HG03460 (cell line): ENCODE measurements around the gene MUC13.

ENCODE experiments used
- ATAC-seq: cut with Tn5 transposase; IDR thresholded peaks from one replicate; pipeline ENCODE4 v1.9.1; 2021; ENCODE audit not compliant: unreplicated experiment

The MUC13 gene

GRCh38 chr3:124878561-124879336 lies 55.8 kb downstream of the MUC13 start:
- ATAC-seq: no peak

- no peak for ATAC-seq
Measured at GRCh38 chr3:124877674-124878073, 56.9 kb downstream of the MUC13 start.

DNA sequence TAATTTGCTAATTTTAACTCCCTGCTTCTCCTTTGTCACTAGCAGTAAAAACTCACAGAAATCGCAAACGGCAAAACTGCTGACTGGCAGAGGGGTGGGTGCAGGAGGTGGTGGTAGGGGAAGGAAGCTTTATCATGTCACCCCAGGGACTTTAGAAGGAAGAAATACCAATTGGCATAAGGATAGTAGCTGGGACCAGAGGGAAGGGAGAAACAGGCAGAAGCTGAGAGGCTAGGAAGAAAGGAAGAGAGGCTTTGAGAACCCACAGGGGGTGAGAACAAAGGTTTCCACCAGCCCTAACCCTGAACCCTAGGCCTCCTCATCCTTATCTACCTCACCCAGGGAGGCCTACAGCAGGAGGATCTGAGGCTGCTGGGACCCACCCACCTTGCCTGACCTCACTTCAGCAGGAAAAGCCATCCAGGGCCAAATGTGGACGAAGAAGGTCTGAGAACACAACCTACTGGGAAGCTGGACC lies 58.1 kb downstream of the MUC13 start:
- no peak for ATAC-seq

DNA sequence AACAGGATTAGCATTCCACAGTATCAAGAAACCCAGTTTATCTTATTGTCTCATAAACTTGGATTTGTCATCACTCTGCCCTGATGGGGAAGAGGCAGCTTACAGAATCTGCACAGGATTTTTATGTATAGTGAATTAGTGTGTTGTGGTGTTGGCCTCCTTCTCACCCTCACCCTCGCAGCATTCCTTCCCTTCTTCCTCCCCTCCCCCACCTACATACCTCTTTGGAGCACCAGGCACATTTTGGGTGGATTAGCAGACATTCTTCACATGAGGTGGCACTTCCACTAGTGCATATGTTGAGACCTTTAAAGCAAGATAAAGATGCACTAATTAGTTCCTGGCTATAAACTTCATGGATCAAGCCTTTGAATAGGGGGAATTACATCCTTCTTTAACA lies 61.3 kb downstream of the MUC13 start:
- ATAC-seq: no peak

GRCh38 chr3:124867511-124867910 lies 67.0 kb downstream of the MUC13 start:
- no peak for ATAC-seq

GRCh38 chr3:124862006-124862405 lies 72.5 kb downstream of the MUC13 start:
- no peak for ATAC-seq

- ATAC-seq: no peak
Measured at GRCh38 chr3:124861041-124861440, 73.5 kb downstream of the MUC13 start.

DNA sequence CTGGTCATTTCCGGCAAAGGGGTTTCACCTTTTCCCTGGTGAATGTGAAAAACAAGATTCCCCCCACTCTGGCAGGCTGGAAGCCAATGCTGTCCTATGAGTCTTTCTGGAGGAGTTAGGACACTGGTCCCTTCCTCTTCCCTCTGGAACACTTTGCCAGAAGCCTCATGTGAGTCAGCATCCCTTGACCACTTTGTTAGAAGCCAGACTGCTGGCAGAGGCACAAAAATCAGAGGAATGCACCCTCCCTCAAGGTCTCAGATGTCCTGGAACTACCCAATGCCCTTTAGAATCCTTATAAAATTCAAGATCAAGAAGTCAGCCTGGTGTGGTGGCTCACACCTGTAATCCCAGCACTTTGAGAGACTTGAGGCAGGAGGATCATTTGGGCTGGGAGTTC lies 74.0 kb downstream of the MUC13 start:
- no peak for ATAC-seq

- ATAC-seq: no peak
Measured at GRCh38 chr3:124859025-124859424, 75.5 kb downstream of the MUC13 start.

GRCh38 chr3:124858275-124858674 lies 76.3 kb downstream of the MUC13 start:
- ATAC-seq: no peak

GRCh38 chr3:124856677-124857076 lies 77.9 kb downstream of the MUC13 start:
- ATAC-seq: no peak
